Testis (tissue), 3 donors: ENCODE measurements around the gene MYLK4. TPM values are rescaled to one million over a fixed set of nuclear protein-coding genes. Genes with fewer than 3 reads are reported as not detected.
"Not testable (repeated sequence)": the region's sequence is repeated elsewhere in the genome, so short reads cannot be mapped to it uniquely, and the experiment has no call there.

Experiments
- DNase-seq: peaks from one replicate; pipeline ENCODE4 v3.0.0-alpha.2; 2019
- H3K27ac ChIP-seq, 2 donors: fragments of 200-600 bp; sonication (generic); one replicate each; pipeline ENCODE4 v1.5.1; 2019
- H3K27me3 ChIP-seq: fragments of 200-600 bp; sonication (generic); one replicate; pipeline ENCODE4 v1.5.1; 2019
- H3K36me3 ChIP-seq: fragments of 200-600 bp; sonication (generic); one replicate; pipeline ENCODE4 v1.5.1; 2017; ENCODE audit warnings: low read depth; ENCODE audit errors: missing control alignments
- H3K4me1 ChIP-seq: fragments of 200-600 bp; sonication (generic); one replicate; pipeline ENCODE4 v1.5.1; 2019
- H3K4me3 ChIP-seq, 2 donors: fragments of 200-600 bp; sonication (generic); one replicate each; pipeline ENCODE4 v1.5.1; 2017 to 2019
- H3K9me3 ChIP-seq: fragments of 200-600 bp; sonication (generic); one replicate; pipeline ENCODE4 v1.5.1; 2017
- CTCF ChIP-seq, 3 experiments: fragments of 450-650 bp in 2 of 3; fragments of 200-600 bp in 1 of 3; sonication (generic) in 1 of 3; IDR thresholded peaks; one replicate each; pipeline ENCODE4 v1.5.1; 2016 to 2019; ENCODE audit warnings: antibody characterized with exemption in 3 of 3, mild to moderate bottlenecking in 2 of 3, moderate library complexity in 1 of 3
- POLR2A ChIP-seq: fragments of 450-650 bp; IDR thresholded peaks from one replicate; pipeline ENCODE4 v1.6.1; 2017; ENCODE audit warnings: antibody characterized with exemption, mild to moderate bottlenecking, moderate library complexity
- WGBS, 2 donors: methylation state at CpG; one replicate each; pipeline ENCODE4 v1.1.5; 2018; 5-methylcytosine and 5-hydroxymethylcytosine counted together
- intact Hi-C: fragments of 100-400 bp; cut with DNase I; formaldehyde crosslinking; loops from one replicate; pipeline ENCODE4 v1.15.1; 2023; ENCODE audit warnings: low total_unique reads
- polyA plus RNA-seq: library from polyadenylated mRNA; stranded (reverse); fragments of 350-450 nt; fragmentation: Illumina TruSeq; extraction: RNeasy Lipid Tissue Mini Kit (QIAGEN cat#74804); gene quantifications from one replicate; pipeline ENCODE4 v1.2.3, GENCODE V29; 2014; ENCODE audit warnings: low read depth, low replicate concordance; ENCODE audit not compliant: insufficient read depth
- total RNA-seq, 2 donors: library from RNA; depleted of rRNA; stranded (reverse); fragments of >200 nt; gene quantifications; one replicate each; pipeline ENCODE4 v1.2.3, GENCODE V29; 2016

Gene MYLK4
- total and polyA plus RNA-seq, 3 donors from 2014 or later: 0.62 to 1.5 (median 0.71) TPM

GRCh38 chr6:2763876-2764540 is 13.3 kb upstream of the MYLK4 start:
- DNase-seq: peak; percentile 34
- H3K27me3 ChIP-seq: no peaks in the 10 kb centered on the region
- no peaks in the 10 kb centered on the region for H3K36me3 ChIP-seq
- peak overlapping the region; percentile 66 to 80 for H3K4me3 ChIP-seq
- no peaks in the 10 kb centered on the region for H3K9me3 ChIP-seq
- H3K4me1 ChIP-seq: peaks cover 11% of the 10 kb centered on the region
- WGBS, 2 donors: 50 to 64% methylated on average over 27 of the region's 27 CpGs
- peak overlapping the region; percentile 87 to 94 for H3K27ac ChIP-seq
- TF ChIP-seq CTCF (IDR thresholded peaks at IDR 0.05): no peak
- intact Hi-C loops: no loop called here

GRCh38 chr6:2763345-2763841 is 12.7 kb upstream of the MYLK4 start:
- H3K27me3 ChIP-seq: no peaks in the 10 kb centered on the region
- no peak for DNase-seq
- intact Hi-C loops: no loop called here
- no peak for TF ChIP-seq CTCF (IDR thresholded peaks at IDR 0.05)
- no peak for TF ChIP-seq POLR2A
- no peaks in the 10 kb centered on the region for H3K36me3 ChIP-seq
- H3K27ac ChIP-seq: peak overlapping the region; percentile 53 to 94
- H3K4me1 ChIP-seq: peaks cover 11% of the 10 kb centered on the region
- H3K9me3 ChIP-seq: no peaks in the 10 kb centered on the region
- H3K4me3 ChIP-seq: peak overlapping the region; percentile 66 to 80
- WGBS, 2 donors: 70 to 93% methylated on average over 21 to 36 of the region's 36 CpGs

- H3K9me3 ChIP-seq, H3K27ac ChIP-seq, intact Hi-C loops, H3K27me3 ChIP-seq, H3K36me3 ChIP-seq, H3K4me1 ChIP-seq: not testable (repeated sequence)
- peak overlapping the region; percentile 66 to 80 for H3K4me3 ChIP-seq
- DNase-seq: peak; percentile 86
- 59 to 77% methylated on average over 4 of the region's 4 CpGs for WGBS, 2 donors
Measured at GRCh38 chr6:2762868-2763267, 12.1 kb upstream of the MYLK4 start.

- intact Hi-C loops: no loop called here
- 61 to 73% methylated on average over 8 of the region's 8 CpGs for WGBS, 2 donors
Measured at GRCh38 chr6:2760882-2761842, 10.4 kb upstream of the MYLK4 start.

More at GRCh38 chr6:2760882-2761842, 10.4 kb upstream of the MYLK4 start:
- no peak for DNase-seq
- Histone ChIP-seq H3K27ac (no peak overlapping the region), H3K4me1 (no peaks in the 10 kb centered on the region), H3K27me3 (no peaks in the 10 kb centered on the region), H3K9me3 (no peaks in the 10 kb centered on the region), H3K36me3 (no peaks in the 10 kb centered on the region), H3K4me3 (no peak overlapping the region)
- TF ChIP-seq CTCF (IDR thresholded peaks at IDR 0.05) (peak in 2 of 3 experiments; percentile 38 to 42), POLR2A (no peak)
